H1 (cell line): ENCODE results near the gene MUC5AC. TPM values are rescaled to one million over a fixed set of nuclear protein-coding genes. Genes with fewer than 3 reads are reported as not detected.

Experiments
- CTCF ChIA-PET: fragments of 300-600 bp; sonication (Branson Sonifier 250); formaldehyde crosslinking; loops from one replicate; lab custom pipeline; 2021; ENCODE audit not compliant: partially characterized antibody; lab: Charles Lee
- POLR2A ChIA-PET: fragments of 300-600 bp; sonication (Branson Sonifier 250); formaldehyde crosslinking; loops from one replicate; lab custom pipeline; 2021; ENCODE audit warnings: inconsistent platforms; ENCODE audit not compliant: partially characterized antibody; lab: Charles Lee
- DNase-seq, 2 experiments: peaks; one replicate each; pipeline versions ENCODE4 v3.0.0 to v3.0.0-alpha.2; 2010 to 2022; ENCODE audit warnings: low spot score in 2 of 2, low read depth in 1 of 2, mixed read lengths in 1 of 2
- FAIRE-seq: peaks from 2 replicates; lab custom pipeline; 2011; peaks lifted over from hg19 to GRCh38; lab: Jason Lieb, UNC
- H2AFZ ChIP-seq: 2 replicates; pipeline ENCODE4 v1.8.1; 2012; ENCODE audit warnings: low read length, inconsistent platforms
- H2AK5ac ChIP-seq: 2 replicates; pipeline ENCODE4 v1.6.1; 2013; ENCODE audit warnings: low read depth, low read length
- H2BK120ac ChIP-seq: replicated peaks from 2 replicates; pipeline ENCODE3; 2013; ENCODE audit warnings: low read depth, low read length, inconsistent platforms
- H2BK12ac ChIP-seq: 2 replicates; pipeline ENCODE4 v1.6.1; 2013; ENCODE audit warnings: low read depth, low read length
- H2BK15ac ChIP-seq: 2 replicates; pipeline ENCODE4 v1.6.1; 2013; ENCODE audit warnings: low read length
- H2BK20ac ChIP-seq: 2 replicates; pipeline ENCODE4 v1.6.1; 2013; ENCODE audit warnings: low read length
- H2BK5ac ChIP-seq: 2 replicates; pipeline ENCODE4 v1.6.1; 2013; ENCODE audit warnings: low read depth, low read length
- H3K14ac ChIP-seq: 2 replicates; pipeline ENCODE4 v1.6.1; 2013; ENCODE audit warnings: inconsistent platforms; ENCODE audit not compliant: insufficient read length
- H3K18ac ChIP-seq: 2 replicates; pipeline ENCODE4 v1.6.1; 2013; ENCODE audit warnings: low read length; ENCODE audit errors: extremely low read depth
- H3K23ac ChIP-seq: 2 replicates; pipeline ENCODE4 v1.6.1; 2013; ENCODE audit warnings: inconsistent platforms; ENCODE audit not compliant: insufficient read length
- H3K23me2 ChIP-seq: 2 replicates; pipeline ENCODE4 v1.6.1; 2013; ENCODE audit warnings: low read depth, low read length
- H3K27ac ChIP-seq: 2 replicates; pipeline ENCODE4 v1.6.1; 2011; ENCODE audit warnings: low read depth, low read length, inconsistent platforms
- H3K27me3 ChIP-seq, 4 experiments: replicated peaks in 1 of 4; 1 replicate in 1 of 4; 2 replicates in 3 of 4; pipeline versions ENCODE4 v1.6.1 to v1.8.1; 2011 to 2013; ENCODE audit warnings: low read length in 3 of 4, mild to moderate bottlenecking in 3 of 4, inconsistent platforms in 2 of 4, mixed read lengths in 2 of 4, moderate library complexity in 1 of 4; ENCODE audit not compliant: control insufficient read depth in 3 of 4, insufficient read depth in 3 of 4; ENCODE audit errors: extremely low read depth in 1 of 4
- H3K36me3 ChIP-seq, 4 experiments: 2 replicates each; pipeline versions ENCODE4 v1.6.1 to v1.8.1; 2011 to 2013; ENCODE audit warnings: mild to moderate bottlenecking in 4 of 4, low read length in 3 of 4, moderate library complexity in 2 of 4, control low read depth in 1 of 4, inconsistent platforms in 1 of 4; ENCODE audit not compliant: insufficient read depth in 4 of 4, control insufficient read depth in 2 of 4
- H3K4ac ChIP-seq: replicated peaks from 2 replicates; pipeline ENCODE3; 2013; ENCODE audit warnings: low read length, low read depth, mixed read lengths, inconsistent platforms; ENCODE audit not compliant: insufficient read length
- H3K4me1 ChIP-seq, 4 experiments: replicated peaks in 1 of 4; 1 replicate in 1 of 4; 2 replicates in 3 of 4; pipeline versions ENCODE4 v1.6.1 to v1.8.1; 2011 to 2013; ENCODE audit warnings: low read length in 3 of 4, inconsistent platforms in 2 of 4, mixed read lengths in 1 of 4; ENCODE audit not compliant: insufficient read depth in 4 of 4, control insufficient read depth in 3 of 4
- H3K4me2 ChIP-seq, 2 experiments: 2 replicates each; pipeline versions ENCODE4 v1.6.1 to v1.8.1; 2011 to 2013; ENCODE audit warnings: low read depth in 2 of 2, low read length in 2 of 2, control low read depth in 1 of 2, inconsistent platforms in 1 of 2, mild to moderate bottlenecking in 1 of 2; ENCODE audit not compliant: insufficient read depth in 1 of 2
- H3K4me3 ChIP-seq, 4 experiments: fragments of 200-600, 300-600 bp in 1 of 4; sonication (generic), shearing (Covaris generic), sonication (Bioruptor Twin) in 1 of 4; 2 replicates each; pipeline versions ENCODE4 v1.5.1 to v1.8.1; 2011 to 2016; ENCODE audit warnings: low read length in 4 of 4, low read depth in 3 of 4, control low read depth in 2 of 4, inconsistent platforms in 2 of 4, mild to moderate bottlenecking in 2 of 4, mixed read lengths in 1 of 4, moderate library complexity in 1 of 4; ENCODE audit not compliant: insufficient read depth in 2 of 4; ENCODE audit errors: extremely low read depth in 1 of 4
- H3K56ac ChIP-seq: replicated peaks from 2 replicates; pipeline ENCODE3; 2013; ENCODE audit warnings: low read depth, mild to moderate bottlenecking, mixed read lengths, low read length, inconsistent platforms; ENCODE audit not compliant: insufficient read length
- H3K79me1 ChIP-seq: 2 replicates; pipeline ENCODE4 v1.6.1; 2013; ENCODE audit warnings: low read depth, low read length, control low read depth
- H3K79me2 ChIP-seq, 2 experiments: 2 replicates each; pipeline versions ENCODE4 v1.6.1 to v1.8.1; 2012 to 2013; ENCODE audit warnings: low read length in 2 of 2, mild to moderate bottlenecking in 2 of 2, inconsistent platforms in 1 of 2; ENCODE audit not compliant: insufficient read depth in 2 of 2, control insufficient read depth in 1 of 2
- H3K9ac ChIP-seq, 4 experiments: replicated peaks in 1 of 4; 1 replicate in 1 of 4; 2 replicates in 3 of 4; pipeline versions ENCODE4 v1.6.1 to v1.8.1; 2011 to 2013; ENCODE audit warnings: low read depth in 3 of 4, low read length in 3 of 4, control low read depth in 2 of 4, mild to moderate bottlenecking in 2 of 4, moderate library complexity in 2 of 4, inconsistent platforms in 1 of 4; ENCODE audit errors: extremely low read depth in 1 of 4
- H3K9me3 ChIP-seq, 2 experiments: 2 replicates each; pipeline versions ENCODE4 v1.6.1 to v1.8.1; 2012 to 2013; ENCODE audit warnings: mild to moderate bottlenecking in 2 of 2, moderate library complexity in 2 of 2, control low read depth in 1 of 2, inconsistent platforms in 1 of 2, low read depth in 1 of 2, low read length in 1 of 2, mixed read lengths in 1 of 2; ENCODE audit not compliant: insufficient read depth in 2 of 2
- H4K20me1 ChIP-seq, 2 experiments: replicated peaks in 1 of 2; 2 replicates each; pipeline versions ENCODE3 to v1.8.1; 2011 to 2013; ENCODE audit warnings: inconsistent platforms in 2 of 2, low read length in 2 of 2, mild to moderate bottlenecking in 1 of 2; ENCODE audit not compliant: insufficient read depth in 2 of 2, control insufficient read depth in 1 of 2
- H4K5ac ChIP-seq: 2 replicates; pipeline ENCODE4 v1.6.1; 2013; ENCODE audit warnings: low read length, low read depth, mixed read lengths, inconsistent platforms; ENCODE audit not compliant: insufficient read length
- H4K8ac ChIP-seq: 2 replicates; pipeline ENCODE4 v1.8.0; 2013; ENCODE audit warnings: mild to moderate bottlenecking, moderate library complexity, low read length, inconsistent platforms; ENCODE audit not compliant: insufficient read depth; ENCODE audit errors: extremely low read depth
- H4K91ac ChIP-seq: replicated peaks from 2 replicates; pipeline ENCODE3; 2013; ENCODE audit warnings: low read length, mixed read lengths, inconsistent platforms; ENCODE audit not compliant: insufficient read length
- KDM5A ChIP-seq: fragments of 200-600 bp; IDR thresholded peaks from 2 replicates; pipeline ENCODE4 v1.7.1; 2012; ENCODE audit warnings: mild to moderate bottlenecking, low read length, inconsistent platforms, mixed read lengths
- TBP ChIP-seq: IDR thresholded peaks from 2 replicates; pipeline ENCODE4 v1.6.1; 2011; ENCODE audit warnings: low read depth, low read length, improper control_type of control experiment
- WGBS, 2 experiments: shearing (Covaris generic) in 1 of 2; methylation state at CpG; one replicate each; pipeline versions ENCODE4 v1.1.6 to v1.1.7; 2013 to 2015; ENCODE audit warnings: low lambda C conversion rate in 2 of 2, mixed read lengths in 2 of 2, inconsistent platforms in 1 of 2, low coverage in 1 of 2, missing lambda C conversion rate in 1 of 2; ENCODE audit not compliant: insufficient replicate concordance in 2 of 2, insufficient coverage in 1 of 2, insufficient read length in 1 of 2; ENCODE audit errors: extremely low coverage in 1 of 2, missing lambda C conversion rate in 1 of 2; 5-methylcytosine and 5-hydroxymethylcytosine counted together
- polyA plus RNA-seq, 7 experiments: library from polyadenylated mRNA; depleted of rRNA in 3 of 7; stranded (reverse) in 5 of 7; unstranded in 2 of 7; fragments of >200 nt in 5 of 7; fragments of 200-250 nt in 2 of 7; gene quantifications; 1 replicate in 5 of 7; 2 replicates in 1 of 7; 4 replicates in 1 of 7; pipeline versions ENCODE4 v1.2.1 to v1.2.3, GENCODE V29; 2011 to 2013; ENCODE audit warnings: missing spikeins in 2 of 7, mixed read lengths in 2 of 7
- total RNA-seq: library from RNA; stranded (reverse); fragmentation: NEBNext Ultra II Directional; extraction: Animal tissue kit (Norgen Biotek cat#: 25700); gene quantifications from 2 replicates; pipeline ENCODE4 v1.2.1, GENCODE V29; 2021

Gene MUC5AC
- total and polyA plus RNA-seq, 2 of the 8 experiments (the other 6 are each of a cell fraction or from before 2014, with no cell fraction given) = not detected

DNA sequence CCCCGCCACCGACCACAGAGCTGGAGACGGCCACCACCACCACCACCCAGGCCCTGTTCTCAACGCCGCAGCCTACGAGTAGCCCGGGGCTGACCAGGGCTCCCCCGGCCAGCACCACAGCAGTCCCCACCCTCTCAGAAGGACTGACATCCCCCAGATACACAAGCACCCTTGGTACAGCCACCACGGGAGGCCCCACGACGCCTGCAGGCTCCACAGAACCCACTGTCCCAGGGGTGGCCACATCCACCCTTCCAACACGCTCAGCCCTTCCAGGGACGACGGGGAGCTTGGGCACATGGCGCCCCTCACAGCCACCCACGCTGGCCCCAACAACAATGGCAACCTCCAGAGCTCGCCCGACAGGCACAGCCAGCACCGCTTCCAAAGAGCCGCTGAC lies 84.0 kb downstream of the MUC5AC start:
- no peak overlapping the region for H3K4ac ChIP-seq
- POLR2A ChIA-PET = no interaction called here
- H4K91ac ChIP-seq = no peak overlapping the region
- H2BK5ac ChIP-seq = no peak overlapping the region
- CTCF ChIA-PET = no interaction called here
- H3K18ac ChIP-seq = no peak overlapping the region
- H3K4me2 ChIP-seq = no peak overlapping the region
- no peak overlapping the region for H2BK12ac ChIP-seq
- H4K5ac ChIP-seq = no peak overlapping the region
- no peak overlapping the region for H3K23ac ChIP-seq
- WGBS, 2 experiments = 94% methylated on average over 18 of the region's 20 CpGs; no CpG with 5 or more reads in 1 of the 2 experiments
- DNase-seq (no peak), FAIRE-seq (no peak)
- no peak overlapping the region for H2BK15ac ChIP-seq
- no peak overlapping the region for H3K9ac ChIP-seq
- H3K56ac ChIP-seq = no peak overlapping the region
- H3K23me2 ChIP-seq = no peaks in the 10 kb centered on the region
- no peak overlapping the region for H2BK120ac ChIP-seq
- H3K4me3 ChIP-seq = no peak overlapping the region
- TF ChIP-seq KDM5A (no peak), TBP (no peak)
- H3K14ac ChIP-seq = no peak overlapping the region
- H3K27ac ChIP-seq = no peak overlapping the region
- H2AK5ac ChIP-seq = no peak overlapping the region
- H3K36me3 ChIP-seq = no peaks in the 10 kb centered on the region
- H3K9me3 ChIP-seq = peaks cover 6 to 49% of the 10 kb centered on the region in 2 experiments; a peak in 3 of 4 replicates
- no peak overlapping the region for H4K8ac ChIP-seq
- H2AFZ ChIP-seq = no peak overlapping the region
- H3K79me2 ChIP-seq = no peaks in the 10 kb centered on the region
- H4K20me1 ChIP-seq = peaks cover 0 to 1% of the 10 kb centered on the region in 2 experiments
- H3K4me1 ChIP-seq = no peaks in the 10 kb centered on the region
- H3K27me3 ChIP-seq = no peaks in the 10 kb centered on the region
- no peaks in the 10 kb centered on the region for H3K79me1 ChIP-seq
- H2BK20ac ChIP-seq = no peak overlapping the region
